Measurements from ENCODE around the gene TSC22D1. TPM values are rescaled to one million over a fixed set of nuclear protein-coding genes. Genes with fewer than 3 reads are reported as not detected.

TSC22D1 gene
- polyA plus RNA-seq, 1 donor: 219 TPM

DNA sequence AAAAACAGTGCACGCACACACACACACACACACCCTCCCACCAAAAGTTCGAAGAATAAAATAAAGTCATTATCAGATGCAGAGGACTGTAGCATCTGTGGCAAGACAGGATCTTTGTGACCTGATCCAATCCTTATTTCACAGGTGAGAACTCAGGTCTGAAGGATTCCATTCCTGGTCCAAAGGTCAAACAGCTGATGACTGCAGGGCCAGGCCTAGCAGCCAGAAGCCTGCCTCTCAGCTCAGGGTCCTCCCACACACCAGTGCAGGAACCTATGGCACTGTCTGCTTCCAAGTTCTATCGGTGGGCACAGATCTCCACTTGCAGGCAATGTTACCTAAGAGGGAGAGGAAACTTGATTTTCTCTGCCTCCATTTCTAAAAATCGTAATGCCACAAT, 145.0 kb downstream of the TSC22D1 start:
- DNase-seq: no peak

DNA sequence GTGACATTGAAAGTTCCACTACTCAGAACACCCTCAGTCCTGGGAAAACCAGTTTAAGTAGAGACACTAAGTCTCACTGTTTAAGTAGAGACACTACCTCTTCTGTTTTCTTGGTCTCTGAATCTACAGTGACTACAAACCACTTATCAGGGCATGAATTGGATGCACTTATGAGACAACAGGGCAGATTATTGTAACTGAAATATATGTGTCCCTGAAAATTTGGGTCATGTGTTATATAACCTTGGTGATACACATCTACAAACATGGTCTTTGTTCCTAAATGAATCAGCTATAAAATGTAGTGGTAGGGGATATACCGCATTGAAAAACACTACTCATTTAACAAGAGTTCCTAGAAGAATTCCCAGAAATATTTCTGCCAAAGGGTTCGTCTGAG, 146.8 kb downstream of the TSC22D1 start:
- no peak for DNase-seq

DNA sequence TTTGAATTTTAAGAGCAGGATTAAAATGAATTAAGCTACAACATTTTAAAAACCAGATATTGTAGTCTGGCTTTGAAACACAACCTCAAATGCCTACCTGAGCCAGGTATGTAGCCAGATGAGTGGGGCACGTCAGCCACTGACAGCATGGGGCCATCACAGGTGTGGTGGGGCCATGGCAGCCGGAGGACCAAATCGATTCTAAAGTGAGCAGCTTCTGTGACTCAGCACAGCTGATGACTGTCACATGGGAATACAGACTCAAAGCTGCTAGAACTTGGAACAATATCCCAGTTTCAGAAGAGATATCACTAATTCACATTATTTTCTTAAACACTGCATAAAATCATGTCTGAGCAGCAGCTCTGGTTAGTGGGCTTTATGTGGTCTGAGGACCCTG, 149.7 kb downstream of the TSC22D1 start:
- DNase-seq: no peak

GRCh38 chr13:44425815-44426078, 150.4 kb downstream of the TSC22D1 start:
- DNase-seq: no peak

DNA sequence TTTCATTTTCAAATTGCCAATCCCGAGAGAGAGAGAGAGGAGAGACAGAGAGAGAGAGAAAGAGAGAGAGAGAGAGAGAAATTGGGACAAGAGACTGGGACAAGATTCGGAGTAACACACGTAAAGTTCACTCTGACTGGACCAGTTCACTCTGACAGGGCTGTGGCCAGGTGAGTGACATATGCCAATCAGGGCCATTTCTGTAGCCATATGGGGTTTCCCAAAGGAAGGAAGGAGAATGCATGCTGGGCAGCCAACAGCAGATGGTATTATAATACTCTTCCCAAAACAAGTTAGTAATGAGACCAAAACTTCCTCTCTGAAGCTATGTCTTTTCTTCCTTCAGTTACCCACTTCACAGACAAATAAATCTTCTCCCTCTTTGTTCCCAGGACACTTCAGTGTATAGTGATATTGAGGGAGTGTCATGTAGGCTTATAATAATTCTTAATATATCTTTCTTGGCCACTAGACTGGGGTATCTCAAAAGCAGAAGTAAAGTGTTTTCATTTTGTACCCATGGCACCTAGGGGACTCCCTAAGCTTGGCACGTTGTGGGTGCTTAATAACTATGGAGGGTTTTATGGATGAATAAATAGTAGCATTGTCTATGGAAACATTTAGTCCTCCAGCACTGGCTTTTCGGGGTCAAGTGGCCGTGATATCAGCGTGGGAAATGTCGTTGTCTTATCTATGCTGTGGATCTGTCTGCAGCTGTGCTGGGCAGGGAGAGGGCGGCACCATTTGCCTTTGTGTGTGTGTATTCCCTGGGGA, 150.9 kb downstream of the TSC22D1 start:
- DNase-seq: no peak

- no peak for DNase-seq
Measured at GRCh38 chr13:44423824-44424223, 152.3 kb downstream of the TSC22D1 start.

- no peak for DNase-seq
Measured at GRCh38 chr13:44422755-44423643, 153.1 kb downstream of the TSC22D1 start.

- no peak for DNase-seq
Measured at GRCh38 chr13:44421853-44422525, 154.1 kb downstream of the TSC22D1 start.

DNA sequence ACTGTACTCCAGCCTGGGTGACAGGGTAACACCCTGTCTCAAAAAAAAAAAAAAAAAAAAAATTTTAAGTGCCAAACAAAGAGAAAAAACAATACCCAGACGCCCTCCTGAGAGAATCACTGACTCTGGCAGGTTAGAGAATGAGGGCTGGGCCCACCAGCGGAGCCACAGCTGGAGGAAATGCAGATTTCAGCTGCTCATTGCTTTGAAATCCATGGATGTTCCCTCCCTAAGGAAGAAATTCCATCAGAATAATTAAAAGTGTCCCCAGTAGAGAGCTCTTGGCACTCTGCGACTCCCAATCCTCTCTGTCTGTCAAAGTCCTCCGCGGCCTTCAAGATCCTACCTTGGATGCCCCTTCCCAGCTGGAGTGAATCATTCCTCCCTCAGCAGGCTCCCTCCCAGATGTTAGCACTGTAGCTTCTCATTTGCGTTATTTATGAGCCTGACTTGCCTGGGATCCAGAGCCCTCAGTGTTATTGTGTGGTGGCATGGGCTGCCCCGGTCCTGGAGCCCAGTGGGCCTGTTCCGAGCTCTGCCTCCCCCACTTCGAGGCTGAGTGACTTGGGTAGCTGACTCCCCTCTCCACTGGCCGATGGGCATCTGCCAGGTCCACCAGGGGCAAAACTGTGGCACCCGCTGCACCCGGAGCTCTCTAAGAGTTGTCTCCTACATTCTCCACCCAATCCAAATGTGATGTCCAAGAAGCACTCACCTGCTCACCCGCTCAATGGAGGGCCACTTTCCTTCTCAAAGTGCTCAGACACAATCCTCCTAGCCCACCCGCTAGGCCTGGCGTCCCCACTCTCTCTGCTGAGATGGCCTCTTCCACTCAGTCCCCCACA, 155.5 kb downstream of the TSC22D1 start:
- no peak for DNase-seq

GRCh38 chr13:44417876-44418275, 158.3 kb downstream of the TSC22D1 start:
- no peak for DNase-seq

DNA sequence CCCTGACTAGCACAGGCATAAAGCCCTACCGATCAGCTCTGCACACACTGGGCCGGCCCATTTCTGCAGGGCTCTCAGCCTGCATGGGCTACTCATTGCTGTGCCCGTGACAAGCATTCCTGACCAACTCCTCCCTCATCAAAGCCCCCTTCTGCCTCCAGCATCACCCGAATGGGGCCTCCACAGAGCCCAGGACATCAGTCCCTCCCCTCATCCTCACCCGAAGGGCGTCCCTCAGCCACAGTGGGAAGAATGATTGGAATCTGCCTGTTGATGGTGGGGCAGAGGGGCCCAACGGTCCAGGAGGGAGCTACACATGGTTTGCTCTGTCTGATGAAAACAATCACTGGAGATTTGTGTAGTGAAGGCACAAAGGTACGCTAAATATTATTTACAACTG, 158.7 kb downstream of the TSC22D1 start:
- DNase-seq: no peak

DNA sequence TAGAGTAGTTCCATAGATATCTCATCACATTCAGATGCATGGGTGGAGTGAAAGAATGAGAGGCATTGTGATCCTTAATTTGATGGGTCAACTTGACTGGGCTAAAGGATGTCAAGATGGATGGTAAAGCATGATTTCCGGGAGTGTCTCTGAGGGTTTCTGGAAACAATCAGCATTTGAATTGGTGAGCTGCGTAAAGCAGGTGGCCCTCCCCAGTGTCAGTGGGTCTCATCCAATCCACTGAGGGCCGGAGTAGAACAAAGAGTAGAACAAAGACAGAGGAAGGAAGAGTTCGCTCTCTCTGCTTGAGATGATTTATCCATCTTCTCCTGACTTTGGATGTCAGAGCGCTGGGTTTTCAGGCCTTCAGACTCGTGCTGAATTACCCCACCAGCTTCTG, 159.4 kb downstream of the TSC22D1 start:
- DNase-seq: no peak

GRCh38 chr13:44416301-44416700, 159.8 kb downstream of the TSC22D1 start:
- no peak for DNase-seq

- DNase-seq: no peak
Measured at GRCh38 chr13:44415815-44416214, 160.3 kb downstream of the TSC22D1 start.

- no peak for DNase-seq
Measured at GRCh38 chr13:44414716-44415115, 161.4 kb downstream of the TSC22D1 start.

DNA sequence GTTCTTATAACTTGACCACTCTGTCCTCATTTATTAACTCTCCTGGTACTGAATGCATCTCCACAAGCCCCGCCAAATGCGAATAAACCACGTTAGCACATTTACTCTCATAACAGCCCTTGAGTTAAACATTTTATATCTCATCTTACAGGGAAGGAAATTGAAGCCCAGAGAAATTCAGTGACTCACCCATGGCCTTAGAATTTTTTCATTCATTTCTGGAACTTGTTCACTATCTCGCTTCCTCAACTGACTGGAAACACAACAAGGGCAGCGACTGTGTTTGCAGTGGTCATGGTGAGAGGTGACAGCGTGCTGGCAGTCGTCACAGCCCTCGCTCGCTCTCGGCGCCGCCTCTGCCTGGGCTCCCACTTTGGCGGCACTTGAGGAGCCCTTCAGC, 163.0 kb downstream of the TSC22D1 start:
- no peak for DNase-seq

- no peak for DNase-seq
Measured at GRCh38 chr13:44412346-44412935, 163.7 kb downstream of the TSC22D1 start.

DNA sequence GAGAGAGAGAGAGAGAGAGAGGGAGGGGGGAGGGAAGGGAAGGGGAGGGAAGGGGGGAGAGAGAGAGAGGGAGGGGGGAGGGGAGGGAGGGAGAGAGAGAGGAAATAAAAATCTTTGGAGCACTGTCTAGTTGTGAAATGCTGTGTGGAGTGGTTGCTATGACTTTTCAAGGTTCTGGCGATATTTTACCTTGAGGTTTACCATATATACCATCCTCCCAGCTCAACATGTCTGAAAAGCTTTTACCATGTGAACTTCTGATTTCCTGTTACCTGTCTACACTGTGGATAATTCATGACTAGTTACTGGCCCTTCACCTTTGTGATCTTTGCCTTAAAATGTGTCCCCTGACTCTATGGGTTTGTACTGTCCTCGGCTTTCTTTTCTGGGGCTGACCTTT, 164.3 kb downstream of the TSC22D1 start:
- DNase-seq: no peak

DNA sequence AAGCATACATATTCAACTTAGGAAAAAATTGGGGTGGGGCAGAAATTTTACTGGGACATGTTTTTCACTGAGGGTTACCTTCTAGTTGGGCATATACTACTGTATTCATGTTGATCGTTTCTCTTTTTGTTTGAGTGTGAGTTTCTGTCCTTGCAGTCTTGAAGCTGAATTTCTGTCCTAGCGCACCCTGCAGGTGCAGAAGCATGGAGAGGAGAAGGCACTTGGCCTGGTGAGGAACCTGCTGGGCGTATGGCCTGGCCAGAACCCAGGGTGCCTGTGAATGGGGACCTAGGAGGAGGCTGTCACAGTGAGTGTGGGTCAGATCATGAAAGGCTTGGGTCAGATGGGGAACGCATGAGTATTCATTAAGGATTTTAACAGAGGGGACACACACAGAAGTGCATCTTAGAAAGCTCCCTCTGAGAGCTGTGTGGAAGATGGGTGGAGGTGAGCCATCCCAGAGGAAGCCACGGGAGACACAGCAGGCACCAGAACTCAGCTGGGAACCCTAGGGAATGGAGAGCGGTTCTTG, 165.7 kb downstream of the TSC22D1 start:
- DNase-seq: no peak

GRCh38 chr13:44409595-44409994, 166.5 kb downstream of the TSC22D1 start:
- no peak for DNase-seq

GRCh38 chr13:44407891-44408290, 168.2 kb downstream of the TSC22D1 start:
- DNase-seq: no peak
